AG09319 (cell line): ENCODE data around the gene SVOP.
"Not testable (repeated sequence)": the region's sequence is repeated elsewhere in the genome, so short reads cannot be mapped to it uniquely, and the experiment has no call there.

Experiments used
- DNase-seq: peaks from one replicate; pipeline ENCODE4 v3.0.0-alpha.2; 2010; ENCODE audit warnings: low read depth; ENCODE audit errors: extremely low read depth
- TF ChIP-seq, protein P1 (sequence below): IDR thresholded peaks from 2 replicates; pipeline ENCODE4 v1.5.1; 2011; ENCODE audit warnings: low read depth, mild to moderate bottlenecking, inconsistent platforms, low read length, moderate library complexity

The SVOP gene

DNA sequence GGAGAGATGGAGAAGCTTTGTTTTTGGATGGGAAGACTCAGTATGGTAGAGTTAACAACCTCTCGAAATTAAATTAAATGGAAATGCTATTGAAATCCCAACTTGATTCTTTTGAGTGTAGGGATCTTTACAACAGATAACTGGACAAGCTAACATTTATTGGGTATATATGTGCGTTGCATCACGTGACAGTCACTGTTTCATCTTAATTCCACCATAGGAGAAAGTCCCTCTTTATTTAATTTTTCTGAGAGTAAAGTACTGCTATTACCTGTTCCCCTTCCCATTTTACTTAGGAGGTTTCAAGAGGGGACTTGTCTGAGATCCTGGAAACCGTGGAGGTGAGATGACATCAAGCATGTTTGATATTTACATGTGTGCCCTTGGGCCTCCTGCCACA lies 152.1 kb downstream of the SVOP start:
- TF ChIP-seq, protein P1, sequence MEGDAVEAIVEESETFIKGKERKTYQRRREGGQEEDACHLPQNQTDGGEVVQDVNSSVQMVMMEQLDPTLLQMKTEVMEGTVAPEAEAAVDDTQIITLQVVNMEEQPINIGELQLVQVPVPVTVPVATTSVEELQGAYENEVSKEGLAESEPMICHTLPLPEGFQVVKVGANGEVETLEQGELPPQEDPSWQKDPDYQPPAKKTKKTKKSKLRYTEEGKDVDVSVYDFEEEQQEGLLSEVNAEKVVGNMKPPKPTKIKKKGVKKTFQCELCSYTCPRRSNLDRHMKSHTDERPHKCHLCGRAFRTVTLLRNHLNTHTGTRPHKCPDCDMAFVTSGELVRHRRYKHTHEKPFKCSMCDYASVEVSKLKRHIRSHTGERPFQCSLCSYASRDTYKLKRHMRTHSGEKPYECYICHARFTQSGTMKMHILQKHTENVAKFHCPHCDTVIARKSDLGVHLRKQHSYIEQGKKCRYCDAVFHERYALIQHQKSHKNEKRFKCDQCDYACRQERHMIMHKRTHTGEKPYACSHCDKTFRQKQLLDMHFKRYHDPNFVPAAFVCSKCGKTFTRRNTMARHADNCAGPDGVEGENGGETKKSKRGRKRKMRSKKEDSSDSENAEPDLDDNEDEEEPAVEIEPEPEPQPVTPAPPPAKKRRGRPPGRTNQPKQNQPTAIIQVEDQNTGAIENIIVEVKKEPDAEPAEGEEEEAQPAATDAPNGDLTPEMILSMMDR = no peak
- no peak for DNase-seq

DNA sequence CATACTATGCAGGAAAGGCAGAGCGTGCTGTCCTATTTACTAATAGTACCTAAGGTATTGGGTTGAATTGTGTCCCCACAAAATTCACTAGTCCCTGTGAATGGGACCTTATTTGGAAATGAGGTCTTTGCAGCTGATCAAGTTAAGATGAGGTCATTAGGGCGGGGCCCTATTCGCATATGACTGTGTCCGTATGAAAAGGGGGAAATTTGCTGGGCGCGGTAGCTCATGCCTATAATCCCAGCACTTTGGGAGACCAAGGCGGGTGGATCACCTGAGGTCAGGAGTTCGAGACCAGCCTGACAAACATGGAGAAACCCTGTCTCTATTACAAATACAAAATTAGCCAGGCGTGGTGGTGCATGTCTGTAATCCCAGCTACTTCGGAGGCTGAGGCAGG lies 154.8 kb downstream of the SVOP start:
- DNase-seq = not testable (repeated sequence)

DNA sequence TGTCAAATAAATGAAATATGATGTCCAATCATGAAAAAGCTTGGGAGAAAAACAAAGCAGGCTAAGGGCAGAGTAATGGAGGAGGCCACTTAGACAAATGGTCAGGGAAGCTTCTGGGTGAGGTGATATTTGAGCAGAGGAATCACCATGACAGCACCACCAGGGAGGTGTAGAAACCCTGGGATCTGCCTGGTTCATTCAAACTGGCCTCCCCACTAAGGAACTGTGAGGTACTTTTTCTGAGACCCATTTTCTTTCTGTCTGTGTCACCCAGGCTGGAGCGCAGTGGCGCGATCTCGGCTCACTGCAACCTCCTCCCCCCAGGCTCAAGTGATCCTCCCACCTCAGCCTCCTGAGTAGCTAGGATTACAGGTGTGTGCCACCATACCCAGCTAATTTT lies 155.7 kb downstream of the SVOP start:
- no peak for DNase-seq
- TF ChIP-seq, protein P1 = no peak

DNA sequence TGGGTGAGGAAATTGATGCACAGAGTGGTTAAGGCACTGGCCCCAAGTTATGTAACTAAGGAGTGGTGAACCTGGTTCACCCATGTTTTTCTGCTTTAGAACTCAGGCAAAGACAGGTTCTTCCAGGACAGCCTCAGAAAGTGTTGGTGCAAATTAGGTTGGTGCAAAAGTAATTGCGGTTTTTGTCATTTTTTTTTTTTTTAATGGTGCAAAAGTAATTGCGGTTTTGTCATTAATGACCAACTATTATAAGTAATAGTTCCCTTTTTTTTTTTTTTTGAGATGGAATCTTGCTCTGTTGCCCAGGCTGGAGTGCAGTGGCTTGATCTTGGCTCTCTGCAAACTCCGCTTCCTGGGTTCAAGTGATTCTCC lies 158.3 kb downstream of the SVOP start:
- DNase-seq = no peak
- TF ChIP-seq, protein P1 = no peak

DNA sequence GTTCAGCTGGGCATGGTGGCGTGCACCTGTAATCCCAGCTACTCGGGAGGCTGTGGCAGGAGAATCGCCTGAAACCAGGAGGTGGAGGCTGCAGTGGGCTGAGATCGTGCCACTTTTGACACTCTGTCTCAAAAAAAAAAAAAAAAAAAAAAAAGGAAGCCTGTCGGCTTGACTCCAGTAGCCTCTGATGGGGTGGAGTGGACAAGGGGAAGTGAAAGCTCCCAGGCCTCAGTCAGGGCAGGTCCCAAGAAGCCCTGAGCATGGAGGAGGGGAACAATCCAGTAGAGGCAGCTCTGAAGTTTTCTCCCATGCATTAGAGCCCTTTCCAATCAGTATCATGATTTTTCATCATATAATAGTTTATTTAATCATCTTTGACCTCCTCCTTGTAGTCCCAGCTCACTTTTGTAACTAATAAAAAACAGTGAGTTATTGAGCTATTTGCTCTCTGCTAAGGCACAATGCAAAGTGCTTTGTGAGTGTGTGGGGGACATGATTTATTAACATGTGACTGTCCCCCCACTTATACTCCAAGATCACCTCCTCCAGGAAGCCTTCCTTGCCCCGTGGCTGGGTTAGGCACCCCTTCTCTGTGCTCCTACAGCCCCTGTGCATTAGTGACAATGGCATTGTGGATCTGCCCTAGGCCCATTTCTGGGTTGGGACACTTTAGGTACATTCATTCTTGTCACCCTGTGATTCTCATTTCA lies 158.8 kb downstream of the SVOP start:
- no peak for DNase-seq
- TF ChIP-seq, protein P1 = no peak

DNA sequence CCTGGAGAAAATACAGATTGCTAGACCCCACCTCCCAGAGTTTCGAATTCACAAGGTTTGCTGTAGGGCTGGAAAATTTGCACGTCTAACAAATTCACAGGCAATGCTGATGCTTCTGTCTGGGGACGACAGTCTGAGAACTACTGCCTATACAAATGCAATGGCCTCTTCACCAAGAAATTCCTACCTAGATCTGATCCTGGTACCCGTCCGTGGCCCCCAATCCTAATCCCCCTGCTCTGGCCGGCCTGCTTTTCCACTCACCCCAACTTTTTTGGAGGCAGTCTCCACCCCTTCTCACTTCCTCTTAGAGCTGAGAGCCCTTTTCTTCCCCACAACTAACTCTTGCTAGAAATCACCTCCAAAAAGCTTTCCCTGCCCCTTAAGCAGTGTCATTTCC lies 160.4 kb downstream of the SVOP start:
- DNase-seq = no peak
- TF ChIP-seq, protein P1 = no peak

DNA sequence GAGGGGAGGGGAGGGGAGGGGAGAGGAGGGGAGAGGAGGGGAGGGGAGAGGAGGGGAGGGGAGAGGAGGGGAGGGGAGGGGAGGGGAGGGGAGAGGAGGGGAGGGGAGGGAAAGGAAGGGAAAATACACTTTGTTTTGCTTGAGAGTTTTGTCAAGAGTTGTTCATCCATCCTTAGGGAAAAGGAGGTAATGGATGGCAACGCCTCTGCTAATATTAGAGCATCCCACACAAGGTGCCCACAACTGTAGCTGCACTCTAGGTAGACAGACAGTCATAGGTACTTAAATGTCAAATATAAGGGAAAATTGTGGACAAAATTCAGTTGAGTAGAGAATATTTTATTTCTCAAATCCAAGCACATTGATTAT lies 161.0 kb downstream of the SVOP start:
- DNase-seq = no peak
- TF ChIP-seq, protein P1 = no peak

DNA sequence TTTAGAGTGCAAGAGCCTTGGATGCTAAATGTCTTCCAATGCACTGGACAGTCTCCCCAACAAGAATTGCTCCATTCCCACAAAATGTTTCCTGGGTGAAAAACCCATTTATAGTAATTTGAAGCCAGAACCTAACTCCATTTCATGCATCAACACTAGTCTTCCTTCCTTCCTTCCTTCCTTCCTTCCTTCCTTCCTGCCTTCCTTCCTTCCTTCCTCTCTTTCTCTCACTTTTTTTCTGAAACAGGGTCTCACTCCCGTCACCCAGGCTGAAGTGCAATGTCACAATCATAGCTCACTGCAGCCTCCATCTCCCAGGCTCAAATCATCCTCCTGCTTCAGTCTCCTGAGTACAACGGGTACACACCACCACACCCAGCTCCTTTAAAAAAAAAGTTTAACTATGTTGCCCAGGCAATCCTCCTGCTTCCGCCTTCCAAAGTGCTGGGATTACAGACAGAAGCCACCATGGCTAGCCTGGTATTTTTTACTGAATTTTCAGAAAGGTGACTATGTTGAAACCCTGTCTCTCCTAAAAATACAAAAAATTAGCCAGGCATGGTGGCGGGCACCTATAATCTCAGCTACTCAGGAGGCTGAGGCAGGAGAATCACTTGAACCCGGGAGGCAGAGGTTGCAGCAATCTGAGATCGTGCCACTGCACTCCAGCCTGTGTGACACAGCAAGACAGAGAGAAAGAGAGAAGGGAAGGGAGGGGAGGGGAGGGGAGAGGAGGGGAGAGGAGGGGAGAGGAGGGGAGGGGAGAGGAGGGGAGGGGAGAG lies 161.5 kb downstream of the SVOP start:
- DNase-seq = not testable (repeated sequence)
